MM.1S (cell line): ENCODE measurements around the gene TNPO3.

Experiments used
- CTCF ChIP-seq: fragments of 300-600 bp; sonication (generic); IDR thresholded peaks from 2 replicates; pipeline ENCODE4 v1.5.1; 2016; ENCODE audit warnings: antibody characterized with exemption, low read length, mixed read lengths
- EZH2phosphoT487 ChIP-seq: fragments of 300-600 bp; sonication (generic); IDR thresholded peaks from 2 replicates; pipeline ENCODE4 v1.6.1; 2018; ENCODE audit warnings: antibody characterized with exemption, low read length

GRCh38 chr7:129074361-129074871 lies 19.5 kb upstream of the TNPO3 start:
- TF ChIP-seq CTCF (no peak), EZH2phosphoT487 (no peak)
